ENCODE results near the gene STRIP2. TPM values are rescaled to one million over a fixed set of nuclear protein-coding genes. Genes with fewer than 3 reads are reported as not detected.

Gene STRIP2
- total and polyA plus RNA-seq, 2 experiments from 2014 or later = 4.7 to 10.6 TPM

- no peak overlapping the region for H3K4me3 ChIP-seq
- no peaks in the 10 kb centered on the region for H3K79me2 ChIP-seq (replicated peaks; ENCODE audit: insufficient read depth)
- Mint-ChIP-seq H3K27me3 (ENCODE audit: insufficient read depth, low read depth, poor library complexity) (peaks cover 1% of the 10 kb centered on the region), H3K36me3 (ENCODE audit: low read depth) (peaks cover 8% of the 10 kb centered on the region), H3K4me1 (no peaks in the 10 kb centered on the region), H3K9me3 (no peaks in the 10 kb centered on the region), H3K27ac (no peak overlapping the region), H3K4me3 (no peak overlapping the region)
- peaks cover 18% of the 10 kb centered on the region for H3K36me3 ChIP-seq (ENCODE audit: insufficient read depth)
- no peak for TF ChIP-seq EZH2phosphoT487 (IDR thresholded peaks at IDR 0.05; ENCODE audit: unreplicated experiment)
- TF ChIP-seq, protein P1, sequence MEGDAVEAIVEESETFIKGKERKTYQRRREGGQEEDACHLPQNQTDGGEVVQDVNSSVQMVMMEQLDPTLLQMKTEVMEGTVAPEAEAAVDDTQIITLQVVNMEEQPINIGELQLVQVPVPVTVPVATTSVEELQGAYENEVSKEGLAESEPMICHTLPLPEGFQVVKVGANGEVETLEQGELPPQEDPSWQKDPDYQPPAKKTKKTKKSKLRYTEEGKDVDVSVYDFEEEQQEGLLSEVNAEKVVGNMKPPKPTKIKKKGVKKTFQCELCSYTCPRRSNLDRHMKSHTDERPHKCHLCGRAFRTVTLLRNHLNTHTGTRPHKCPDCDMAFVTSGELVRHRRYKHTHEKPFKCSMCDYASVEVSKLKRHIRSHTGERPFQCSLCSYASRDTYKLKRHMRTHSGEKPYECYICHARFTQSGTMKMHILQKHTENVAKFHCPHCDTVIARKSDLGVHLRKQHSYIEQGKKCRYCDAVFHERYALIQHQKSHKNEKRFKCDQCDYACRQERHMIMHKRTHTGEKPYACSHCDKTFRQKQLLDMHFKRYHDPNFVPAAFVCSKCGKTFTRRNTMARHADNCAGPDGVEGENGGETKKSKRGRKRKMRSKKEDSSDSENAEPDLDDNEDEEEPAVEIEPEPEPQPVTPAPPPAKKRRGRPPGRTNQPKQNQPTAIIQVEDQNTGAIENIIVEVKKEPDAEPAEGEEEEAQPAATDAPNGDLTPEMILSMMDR (conservative IDR thresholded peaks at IDR 0.05; ENCODE audit: low read depth in 2 of 2) = no peak
- TF ChIP-seq CREB1 (CRISPR knock-in tag; IDR thresholded peaks at IDR 0.05; ENCODE audit: low read depth) = no peak
- no peak for TF ChIP-seq ZNF462 (CRISPR knock-in tag; IDR thresholded peaks at IDR 0.05)
- ATAC-seq (no peak), DNase-seq (ENCODE audit: low spot score) (no peak)
- no peak overlapping the region for H3K4me2 ChIP-seq
- H3F3A ChIP-seq (replicated peaks; ENCODE audit: low read depth) = no peaks in the 10 kb centered on the region
- no peaks in the 10 kb centered on the region for H3K27me3 ChIP-seq (ENCODE audit: insufficient read depth)
- H4K20me1 ChIP-seq (replicated peaks; ENCODE audit: insufficient read depth) = no peaks in the 10 kb centered on the region
- no peaks in the 10 kb centered on the region for H3K4me1 ChIP-seq (ENCODE audit: insufficient read depth)
- H3K9me2 ChIP-seq (ENCODE audit: insufficient read depth) = no peaks in the 10 kb centered on the region
- no peak overlapping the region for H2AFZ ChIP-seq
- H3K27ac ChIP-seq (ENCODE audit: low read depth) = no peak overlapping the region
These were observed 22.9 kb downstream of the STRIP2 start for GRCh38 chr7:129457101-129457500.

- H3K9me3 Mint-ChIP-seq = no peaks in the 10 kb centered on the region
These were observed 23.9 kb downstream of the STRIP2 start for GRCh38 chr7:129458171-129458570.

More at GRCh38 chr7:129458171-129458570, 23.9 kb downstream of the STRIP2 start:
- Mint-ChIP-seq H3K27me3 (ENCODE audit: insufficient read depth, low read depth, poor library complexity) (peaks cover 1% of the 10 kb centered on the region), H3K4me3 (no peak overlapping the region), H3K36me3 (ENCODE audit: low read depth) (peaks cover 8% of the 10 kb centered on the region), H3K4me1 (no peaks in the 10 kb centered on the region), H3K27ac (no peak overlapping the region)
- no peaks in the 10 kb centered on the region for H3F3A ChIP-seq (replicated peaks; ENCODE audit: low read depth)
- H3K36me3 ChIP-seq (ENCODE audit: insufficient read depth) = peaks cover 18% of the 10 kb centered on the region
- H3K4me3 ChIP-seq = no peak overlapping the region
- no peaks in the 10 kb centered on the region for H3K79me2 ChIP-seq (replicated peaks; ENCODE audit: insufficient read depth)
- no peak overlapping the region for H3K27ac ChIP-seq (ENCODE audit: low read depth)
- H3K9me2 ChIP-seq (ENCODE audit: insufficient read depth) = no peaks in the 10 kb centered on the region
- ATAC-seq (no peak), DNase-seq (ENCODE audit: low spot score) (no peak)
- H4K20me1 ChIP-seq (replicated peaks; ENCODE audit: insufficient read depth) = no peaks in the 10 kb centered on the region
- H2AFZ ChIP-seq = no peak overlapping the region
- H3K4me1 ChIP-seq (ENCODE audit: insufficient read depth) = no peaks in the 10 kb centered on the region
- no peak overlapping the region for H3K4me2 ChIP-seq
- H3K27me3 ChIP-seq (ENCODE audit: insufficient read depth) = no peaks in the 10 kb centered on the region
- no peak for TF ChIP-seq POLR2AphosphoS5 (IDR thresholded peaks at IDR 0.05; ENCODE audit: low read depth)
- TF ChIP-seq, protein P1 (conservative IDR thresholded peaks at IDR 0.05; ENCODE audit: low read depth in 2 of 2) = no peak
